ENCODE results near the gene IVD.
"Not testable (repeated sequence)": the region's sequence is repeated elsewhere in the genome, so short reads cannot be mapped to it uniquely, and the experiment has no call there.

The IVD gene

GRCh38 chr15:40439461-40439959, 33.9 kb downstream of the IVD start:
- DNase-seq (ENCODE audit: low read depth in 2 of 2): no peak

- DNase-seq (ENCODE audit: low read depth in 2 of 2): no peak
Observed at GRCh38 chr15:40439960-40440742, 34.6 kb downstream of the IVD start.

- peak; percentile 85 to 86 for DNase-seq (ENCODE audit: low read depth in 2 of 2)
Observed at GRCh38 chr15:40440743-40441564, 35.4 kb downstream of the IVD start, which contains the start of gene BAHD1. BAHD1 (plus strand) TSS chr15:40440953; CDS start chr15:40458465, 17,512 bp downstream.

- DNase-seq (ENCODE audit: low read depth in 2 of 2): no peak
Observed at GRCh38 chr15:40441565-40442531, 36.3 kb downstream of the IVD start.

GRCh38 chr15:40443255-40443654, 37.7 kb downstream of the IVD start:
- no peak for DNase-seq (ENCODE audit: low read depth in 2 of 2)

- no peak for DNase-seq (ENCODE audit: low read depth in 2 of 2)
Observed at GRCh38 chr15:40443846-40444245, 38.3 kb downstream of the IVD start.

- no peak for DNase-seq (ENCODE audit: low read depth in 2 of 2)
Observed at GRCh38 chr15:40444736-40445135, 39.1 kb downstream of the IVD start.

- no peak for DNase-seq (ENCODE audit: low read depth in 2 of 2)
Observed at GRCh38 chr15:40445421-40445922, 39.9 kb downstream of the IVD start.

GRCh38 chr15:40446144-40446543, 40.5 kb downstream of the IVD start:
- no peak for DNase-seq (ENCODE audit: low read depth in 2 of 2)

- DNase-seq (ENCODE audit: low read depth in 2 of 2): no peak
Observed at GRCh38 chr15:40448354-40448753, 42.8 kb downstream of the IVD start.

GRCh38 chr15:40449275-40449674, 43.7 kb downstream of the IVD start:
- no peak for DNase-seq (ENCODE audit: low read depth in 2 of 2)

- no peak for DNase-seq (ENCODE audit: low read depth in 2 of 2)
Observed at GRCh38 chr15:40450047-40450446, 44.5 kb downstream of the IVD start.

- no peak for DNase-seq (ENCODE audit: low read depth in 2 of 2)
Observed at GRCh38 chr15:40451527-40452158, 46.0 kb downstream of the IVD start.

- DNase-seq (ENCODE audit: low read depth in 2 of 2): no peak
Observed at GRCh38 chr15:40452296-40453090, 46.9 kb downstream of the IVD start.

- DNase-seq (ENCODE audit: low read depth in 2 of 2): not testable (repeated sequence)
Observed at GRCh38 chr15:40453941-40454340, 48.3 kb downstream of the IVD start.

- no peak for DNase-seq (ENCODE audit: low read depth in 2 of 2)
Observed at GRCh38 chr15:40454904-40455391, 49.4 kb downstream of the IVD start.

GRCh38 chr15:40456299-40456712, 50.7 kb downstream of the IVD start:
- no peak for DNase-seq (ENCODE audit: low read depth in 2 of 2)

GRCh38 chr15:40456738-40457137, 51.1 kb downstream of the IVD start:
- no peak for DNase-seq (ENCODE audit: low read depth in 2 of 2)

GRCh38 chr15:40458495-40459371, 53.1 kb downstream of the IVD start:
- DNase-seq (ENCODE audit: low read depth in 2 of 2): no peak

Measured in fibroblast of skin of left biceps (primary cell).